HG02981 (cell line): Measurements from ENCODE around the gene GNG7.
"Not testable (repeated sequence)": the region's sequence is repeated elsewhere in the genome, so short reads cannot be mapped to it uniquely, and the experiment has no call there.

ENCODE experiments used
- ATAC-seq: cut with Tn5 transposase; IDR thresholded peaks from one replicate; pipeline ENCODE4 v1.9.1; 2021; ENCODE audit warnings: mild to moderate bottlenecking, moderate library complexity; ENCODE audit not compliant: unreplicated experiment

GNG7 gene

DNA sequence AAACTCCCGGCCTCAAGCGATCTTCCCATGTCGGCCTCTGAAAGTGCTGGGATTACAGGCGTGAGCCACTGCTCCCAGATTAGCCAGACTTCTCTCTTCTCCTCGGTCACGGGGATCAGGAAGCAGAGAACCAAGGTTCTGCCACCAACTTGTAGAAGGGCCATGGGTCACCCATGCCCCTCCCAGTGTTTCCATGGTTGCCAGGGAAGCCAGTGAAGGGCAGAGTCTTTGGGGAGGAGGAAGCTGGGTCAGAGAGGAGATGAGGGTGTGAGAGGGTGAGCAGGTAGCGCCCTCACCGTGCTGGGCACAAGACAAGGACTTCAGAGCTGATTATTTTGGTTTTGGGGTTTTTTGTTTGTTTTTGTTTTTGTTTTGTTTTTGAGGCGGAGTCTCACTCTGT lies 77.1 kb downstream of the GNG7 start:
- no peak for ATAC-seq

DNA sequence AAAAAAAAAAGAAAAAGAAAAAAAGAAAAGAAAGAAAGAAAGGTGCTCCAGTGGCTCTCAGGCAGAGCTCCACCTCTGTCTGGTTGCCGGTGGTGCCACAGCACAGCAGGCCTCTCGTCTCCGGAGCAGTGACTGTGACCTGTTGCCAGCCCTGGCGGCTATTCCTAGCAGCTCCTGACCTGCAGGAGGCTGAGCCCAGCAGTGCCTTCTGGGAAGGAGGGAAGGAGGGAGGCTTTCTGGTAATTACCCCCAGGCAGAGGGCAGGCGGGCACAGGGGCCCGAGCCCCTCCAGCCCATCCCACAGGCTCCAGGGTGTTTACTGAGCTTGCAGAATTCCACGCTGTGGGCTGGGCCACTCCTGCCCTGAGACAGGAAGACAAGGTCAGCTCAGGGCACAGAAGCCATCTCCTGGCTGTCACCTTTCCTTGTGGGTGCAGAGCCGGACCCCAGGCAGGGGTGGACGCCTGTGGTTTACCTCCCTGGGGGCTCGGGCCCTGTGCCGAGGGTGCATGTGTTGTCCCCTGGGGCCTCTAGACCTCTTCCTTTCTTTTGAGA lies 77.9 kb downstream of the GNG7 start:
- no peak for ATAC-seq

GRCh38 chr19:2623798-2624197 lies 78.7 kb downstream of the GNG7 start:
- no peak for ATAC-seq

DNA sequence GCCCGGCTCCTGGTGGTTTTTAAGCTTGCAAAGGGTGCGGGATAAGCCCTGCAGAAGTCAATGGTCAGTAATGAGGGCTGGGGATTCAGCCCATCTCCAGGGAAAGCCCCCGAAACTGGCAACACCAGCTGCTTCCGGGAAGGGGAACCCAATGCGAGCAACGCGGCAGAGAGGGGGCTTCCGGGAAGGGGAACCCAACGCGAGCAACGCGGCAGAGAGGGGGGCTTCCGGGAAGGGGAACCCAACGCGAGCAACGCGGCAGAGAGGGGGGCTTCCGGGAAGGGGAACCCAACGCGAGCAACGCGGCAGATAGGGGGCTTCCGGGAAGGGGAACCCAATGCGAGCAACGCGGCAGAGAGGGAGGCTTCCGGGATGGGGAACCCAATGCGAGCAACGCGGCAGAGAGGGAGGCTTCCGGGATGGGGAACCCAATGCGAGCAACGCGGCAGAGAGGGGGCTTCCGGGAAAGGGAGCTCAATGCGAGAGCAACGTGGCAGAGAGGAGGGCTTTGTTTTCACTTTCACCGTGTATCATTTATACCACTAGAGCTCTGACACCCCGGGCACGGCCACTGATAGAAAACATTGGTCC lies 80.0 kb downstream of the GNG7 start:
- ATAC-seq: not testable (repeated sequence)

DNA sequence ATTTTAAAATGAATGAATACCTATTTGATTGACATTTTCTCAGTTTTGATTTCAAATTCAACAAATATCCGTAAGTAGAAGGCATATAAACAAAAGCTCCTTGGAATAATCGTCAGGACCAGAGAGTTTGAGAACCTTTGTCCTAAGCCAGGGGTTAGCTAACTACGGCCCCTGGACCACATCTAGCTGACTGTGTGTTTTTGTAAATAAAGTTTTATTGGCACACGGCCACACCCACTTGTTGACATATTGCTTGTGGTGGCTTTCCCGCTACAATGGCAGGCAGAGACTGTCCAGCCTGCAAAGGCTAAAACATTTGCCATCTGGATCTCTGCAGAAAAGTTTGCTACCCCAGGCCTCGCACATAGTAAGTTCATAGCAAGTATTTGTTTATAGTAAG lies 83.4 kb downstream of the GNG7 start:
- ATAC-seq: no peak

DNA sequence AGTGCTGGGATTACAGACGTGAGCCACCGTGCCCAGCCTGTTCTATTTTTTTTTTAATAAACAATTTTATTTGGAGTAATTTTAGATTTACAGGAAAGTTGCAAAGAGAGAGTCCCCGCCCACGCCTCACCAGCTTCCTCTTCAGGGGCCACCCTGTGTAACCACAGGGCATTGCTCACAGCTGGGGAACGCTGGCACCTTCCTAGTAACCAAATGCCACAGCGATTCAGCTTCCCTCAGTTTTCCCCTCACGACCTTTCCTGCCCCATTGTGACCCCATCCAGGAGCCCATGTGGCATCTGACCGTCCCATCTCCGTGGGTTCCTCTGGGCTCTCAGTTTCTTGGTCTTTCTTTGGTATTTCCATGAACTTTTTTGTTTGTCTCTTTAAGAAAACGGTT lies 83.9 kb downstream of the GNG7 start:
- no peak for ATAC-seq

DNA sequence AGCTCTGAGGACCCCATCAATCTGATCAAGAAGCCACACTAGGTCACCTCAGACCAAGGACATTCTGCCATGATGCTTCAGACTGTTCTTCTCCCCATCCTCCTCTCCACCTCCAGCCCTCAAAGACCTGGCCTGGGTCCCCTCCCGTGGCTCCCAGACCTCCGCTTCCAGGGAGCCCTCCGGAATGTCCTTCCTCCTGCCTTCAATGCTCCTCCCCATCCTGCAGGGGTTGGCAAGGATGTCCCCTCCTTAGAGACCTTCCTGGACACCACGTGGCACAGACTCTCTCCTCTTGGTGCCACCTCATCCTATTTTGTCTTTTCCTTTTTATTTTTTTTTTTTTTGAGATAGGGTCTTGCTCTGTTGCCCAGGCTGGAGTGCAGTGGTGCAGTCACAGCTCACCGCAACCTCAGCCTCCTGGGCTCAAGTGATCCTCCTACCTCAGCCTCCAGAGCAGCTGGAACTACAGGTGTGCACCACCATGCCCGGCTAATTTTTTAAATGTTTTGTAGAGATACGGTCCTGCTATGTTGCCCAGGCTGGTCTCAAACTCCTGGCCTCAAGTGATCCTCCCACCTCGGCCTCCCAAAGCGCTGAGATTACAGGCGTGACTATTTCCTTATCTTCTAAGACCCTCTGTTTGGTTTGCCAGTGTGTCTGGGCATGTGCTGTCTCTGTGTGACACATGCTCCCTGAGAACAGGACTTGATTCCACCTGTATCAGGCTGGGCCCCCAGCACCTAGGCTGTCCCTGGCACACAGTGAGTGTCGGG lies 84.9 kb downstream of the GNG7 start:
- no peak for ATAC-seq

DNA sequence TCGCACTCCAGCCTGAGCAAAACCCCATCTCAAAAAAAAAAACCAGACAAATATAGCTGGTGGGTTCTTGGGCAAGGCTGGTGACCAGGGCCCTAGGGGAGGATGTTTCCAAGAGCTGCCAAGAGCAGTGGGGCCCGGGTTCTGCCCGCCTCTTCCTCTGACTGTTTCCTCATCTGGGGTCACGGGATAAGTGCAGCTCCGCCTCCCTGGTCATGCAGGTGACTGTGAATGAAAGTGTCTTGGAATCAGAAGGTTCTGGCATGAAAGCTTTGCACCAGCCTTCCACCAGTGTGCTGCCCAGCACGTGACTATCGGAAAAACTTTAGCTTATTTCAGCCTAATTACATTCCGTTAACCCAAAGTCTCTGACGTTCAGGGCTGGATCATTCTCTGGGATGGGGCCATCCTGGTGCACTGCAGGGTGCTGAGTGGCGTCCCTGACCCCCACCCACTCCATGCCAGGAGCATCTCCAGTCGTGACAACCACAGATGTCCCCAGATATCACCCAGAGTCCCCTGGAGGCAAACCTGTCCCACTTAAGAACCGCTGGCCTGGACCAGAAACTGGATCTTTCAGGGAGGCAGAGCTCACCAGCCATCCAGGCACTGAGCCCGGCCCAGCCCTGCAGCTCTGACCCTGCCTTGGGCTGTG lies 85.6 kb downstream of the GNG7 start:
- no peak for ATAC-seq

- no peak for ATAC-seq
Observed at GRCh38 chr19:2615782-2616181, 86.7 kb downstream of the GNG7 start.

DNA sequence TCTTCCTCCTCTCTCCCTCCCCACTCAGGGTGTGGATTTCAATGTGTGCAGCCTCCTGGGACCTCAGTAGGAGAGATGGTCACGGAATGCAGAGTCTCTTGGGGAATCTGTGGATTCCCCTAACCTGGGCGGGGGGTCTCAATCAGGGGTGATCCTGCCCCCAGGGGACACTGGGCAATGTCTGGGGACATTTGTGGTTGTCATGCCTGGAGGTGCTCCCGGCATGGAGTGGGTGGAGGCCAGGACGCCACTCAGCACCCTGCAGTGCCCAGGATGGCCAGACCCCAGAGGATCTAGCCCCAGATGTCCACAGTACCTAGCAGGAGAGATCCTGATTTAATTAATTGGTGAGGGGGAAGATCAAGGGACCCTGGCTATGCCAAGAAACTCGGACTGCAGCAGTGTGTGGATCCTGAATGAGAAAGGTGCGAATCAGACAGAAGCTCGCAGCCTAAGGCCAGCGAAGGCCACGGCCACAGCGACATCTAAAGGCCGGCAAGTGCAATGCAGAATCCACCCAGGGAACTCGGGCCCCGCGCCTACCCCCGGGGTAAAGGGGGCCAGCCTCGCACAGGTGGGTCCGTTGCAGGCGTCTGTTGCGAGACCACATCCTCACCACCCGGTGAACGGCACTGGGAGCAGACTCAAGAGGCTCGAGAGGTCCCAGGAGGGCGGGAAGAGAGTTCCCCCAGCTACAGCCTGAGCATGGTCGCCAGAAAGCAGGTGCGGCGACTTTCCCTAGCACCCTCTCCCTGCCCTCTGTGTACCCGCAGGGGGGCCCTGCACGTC lies 88.8 kb downstream of the GNG7 start:
- ATAC-seq: no peak

DNA sequence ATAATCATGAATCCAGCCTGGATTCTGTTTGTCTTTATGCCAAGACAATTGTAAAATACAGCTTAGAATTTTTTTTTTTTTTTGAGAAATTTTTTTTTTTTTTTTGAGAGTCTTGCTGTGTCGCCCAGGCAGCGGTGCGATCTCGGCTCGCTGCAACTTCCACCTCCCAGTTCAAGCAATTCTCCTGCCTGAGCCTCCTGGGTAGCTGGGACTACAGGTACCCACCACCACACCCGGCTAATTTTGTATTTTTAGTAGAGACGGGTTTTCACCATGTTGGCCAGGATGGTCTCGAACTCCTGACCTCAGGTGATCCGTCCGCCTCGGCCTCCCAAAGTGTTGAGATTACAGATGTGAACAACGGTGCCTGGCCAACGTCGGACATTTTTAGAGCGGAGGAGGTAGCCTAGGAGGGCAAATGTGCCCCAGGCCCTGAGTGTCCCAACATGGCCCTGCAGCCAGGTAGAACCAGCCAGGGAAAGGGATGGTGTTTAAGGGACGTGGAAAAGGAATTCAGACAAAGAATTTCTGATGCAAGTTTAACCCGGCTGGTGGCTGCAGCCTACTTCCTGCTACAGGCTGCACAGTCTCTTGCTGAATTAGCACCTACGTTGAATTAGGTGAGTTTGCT lies 89.8 kb downstream of the GNG7 start:
- ATAC-seq: no peak

DNA sequence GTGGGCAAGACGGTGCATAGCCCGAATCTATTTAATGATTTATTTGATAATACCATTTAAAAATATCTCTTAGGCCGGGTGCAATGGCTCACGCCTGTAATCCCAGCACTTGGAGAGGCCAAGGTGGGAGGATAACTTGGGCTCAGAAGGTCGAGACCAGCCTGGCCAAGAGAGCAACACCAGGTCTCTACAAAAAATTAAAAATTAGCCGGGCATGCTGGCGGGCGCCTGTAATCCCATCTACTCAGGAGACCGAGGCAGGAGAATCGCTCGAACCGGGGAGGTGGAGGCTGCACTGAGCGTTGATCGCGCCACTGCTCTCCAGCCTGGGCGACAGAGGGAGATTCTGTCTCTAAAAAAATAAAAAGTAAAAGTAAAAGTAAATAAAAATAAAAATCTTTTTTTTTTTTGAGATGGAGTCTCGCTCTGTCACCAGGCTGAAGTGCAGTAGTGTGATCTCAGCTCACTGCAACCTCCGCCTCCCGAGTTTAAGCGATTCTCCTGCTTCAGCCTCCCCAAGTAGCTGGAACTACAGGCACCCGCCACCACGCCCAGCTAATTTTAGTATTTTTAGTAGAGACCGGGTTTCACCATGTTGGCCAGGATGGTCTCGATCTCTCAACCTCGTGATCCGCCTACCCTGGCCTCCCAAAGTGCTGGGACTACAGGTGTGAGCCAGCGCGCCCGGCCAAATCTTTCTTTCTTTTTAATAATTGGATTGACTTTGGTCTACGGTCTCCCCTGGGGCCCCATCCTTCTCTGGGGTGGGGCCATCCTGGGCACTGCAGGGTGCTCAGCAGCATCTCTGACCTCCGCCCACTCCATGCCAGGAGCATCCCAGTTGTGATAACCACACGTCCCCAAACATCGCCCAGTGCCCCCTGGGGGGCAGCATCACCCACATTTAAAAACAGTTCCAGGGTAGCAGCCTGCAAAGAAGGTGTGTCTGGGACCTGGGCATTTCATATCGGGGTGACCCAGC lies 90.7 kb downstream of the GNG7 start:
- ATAC-seq: no peak

GRCh38 chr19:2610637-2611482 lies 91.6 kb downstream of the GNG7 start:
- ATAC-seq: peak; percentile 44

DNA sequence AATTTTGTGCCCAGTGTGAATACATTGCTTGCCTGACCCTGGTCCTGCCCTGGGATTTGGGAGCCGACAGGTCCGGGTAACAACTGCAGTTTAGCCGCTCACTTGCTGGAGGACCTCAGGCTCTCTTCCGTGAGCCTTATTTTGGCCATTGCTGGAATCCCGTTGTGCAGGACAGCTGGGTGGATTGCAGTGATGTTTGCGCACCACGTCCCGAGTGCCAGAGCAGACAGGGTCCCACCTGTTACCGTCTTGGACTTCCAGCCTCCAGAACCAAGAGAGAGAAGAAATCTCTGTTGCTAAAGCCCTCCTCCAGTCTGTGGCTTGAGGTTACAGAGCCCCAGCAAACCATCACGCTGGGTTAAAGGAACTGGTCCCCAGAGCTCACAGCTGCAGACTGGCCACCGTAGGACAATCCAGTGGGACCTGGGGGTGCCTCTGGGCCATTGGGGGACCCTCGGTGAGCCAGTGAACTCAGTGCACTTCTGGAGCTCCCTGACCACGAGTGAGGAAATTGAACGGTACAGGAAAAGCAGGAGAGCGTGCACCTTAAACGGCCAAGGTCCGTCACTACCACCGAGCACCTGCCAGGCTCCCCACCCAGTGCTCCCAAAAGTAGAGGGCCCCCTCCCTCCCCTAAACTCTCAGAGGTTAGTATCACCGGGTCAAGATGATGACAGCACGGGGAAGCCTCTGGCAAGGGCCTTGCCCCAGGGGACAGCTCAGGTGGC lies 92.9 kb downstream of the GNG7 start:
- no peak for ATAC-seq

- ATAC-seq: not testable (repeated sequence)
Observed at GRCh38 chr19:2609034-2609388, 93.5 kb downstream of the GNG7 start.

DNA sequence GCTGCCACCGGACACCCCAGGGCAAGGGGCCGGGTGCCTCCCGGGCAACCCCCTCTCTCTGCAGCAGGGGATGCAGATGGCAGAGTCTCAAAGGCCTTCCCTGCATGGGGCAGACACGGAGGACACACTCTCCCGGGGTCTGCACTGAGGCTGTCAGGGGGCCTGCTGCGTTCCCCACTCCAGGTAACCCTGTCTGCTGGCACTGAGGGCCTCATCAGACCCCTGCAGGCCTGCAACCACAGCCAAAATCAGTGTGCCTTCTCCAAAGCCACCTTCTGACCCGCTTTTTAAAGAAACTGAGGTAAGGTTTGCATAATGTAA lies 93.9 kb downstream of the GNG7 start:
- no peak for ATAC-seq

- ATAC-seq: no peak
Observed at GRCh38 chr19:2607712-2608601, 94.5 kb downstream of the GNG7 start.
